ENCODE results near the gene ZNF574. TPM values are rescaled to one million over a fixed set of nuclear protein-coding genes. Genes with fewer than 3 reads are reported as not detected.

ZNF574 gene
- polyA plus RNA-seq, 1 donor (not counting 4 experiments of a cell fraction or from before 2014, with no cell fraction given), result 6.8 TPM

DNA sequence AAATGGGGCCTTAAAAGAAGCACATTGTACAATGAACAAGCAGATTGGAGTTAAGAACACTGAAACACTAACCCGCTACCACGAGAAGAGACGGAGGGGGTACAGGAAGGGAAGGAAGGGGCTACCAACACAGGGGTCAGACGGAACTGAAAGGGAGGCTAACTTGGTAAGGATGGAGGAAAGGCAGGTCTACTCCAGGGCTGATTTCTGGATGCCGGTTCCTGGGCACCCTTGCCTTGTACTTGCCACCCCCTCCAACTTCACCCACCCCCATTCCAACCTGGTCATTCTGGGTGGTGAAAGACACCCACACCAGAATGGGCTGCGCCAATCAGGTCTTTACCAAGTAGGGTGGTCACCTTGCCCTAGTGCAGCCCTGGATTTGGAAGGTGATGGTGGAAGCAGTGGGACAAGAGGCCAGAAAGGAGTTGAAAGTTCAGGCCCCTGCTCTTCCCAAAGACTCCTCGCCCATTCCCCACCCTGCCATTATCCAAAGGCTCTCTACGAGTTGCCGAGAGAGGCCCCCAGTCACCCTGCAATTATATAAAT, 10.3 kb downstream of the ZNF574 start:
- H3K9ac ChIP-seq (ENCODE audit: control insufficient read depth, extremely low read depth, insufficient read depth, low read length), result no peak overlapping the region
- H3K4me1 ChIP-seq (ENCODE audit: control insufficient read depth, extremely low read depth, insufficient read depth, low read length), result peaks cover 3% of the 10 kb centered on the region
- peaks cover 8% of the 10 kb centered on the region for H3K79me2 ChIP-seq (ENCODE audit: control insufficient read depth, insufficient read depth, low read length)
- no peaks in the 10 kb centered on the region for H3K27me3 ChIP-seq (ENCODE audit: control insufficient read depth, extremely low read depth, insufficient read depth, low read length)
- H3K27ac ChIP-seq (ENCODE audit: control insufficient read depth, insufficient read depth, low read length), result no peak overlapping the region
- H3K4me3 ChIP-seq (ENCODE audit: control insufficient read depth in 2 of 3, extremely low read depth in 1 of 3, insufficient read depth in 2 of 3, low read depth in 1 of 3, low read length in 3 of 3), result no peak overlapping the region
- no peak overlapping the region for H3K4me2 ChIP-seq (ENCODE audit: control insufficient read depth, extremely low read depth, insufficient read depth, low read depth, low read length)
- H3K9me1 ChIP-seq (ENCODE audit: control insufficient read depth, extremely low read depth, insufficient read depth, low read length), result no peaks in the 10 kb centered on the region
- dilution Hi-C loops (cut with MboI; ENCODE audit: extremely low pct_ligation_motif_present, low sequenced_read_pairs), result no loop called here
- H4K20me1 ChIP-seq (ENCODE audit: control insufficient read depth, extremely low read depth, insufficient read depth, low read length), result peaks cover 4% of the 10 kb centered on the region
- H3K36me3 ChIP-seq (ENCODE audit: control insufficient read depth in 2 of 2, extremely low read depth in 1 of 2, insufficient read depth in 2 of 2, low read length in 2 of 2), result peaks cover 5 to 10% of the 10 kb centered on the region in 2 experiments
- H3K9me3 ChIP-seq (ENCODE audit: control insufficient read depth, low read depth, low read length), result no peaks in the 10 kb centered on the region
- DNase-seq (ENCODE audit: low read depth, low spot score) (no peak), FAIRE-seq (no peak)
- TF ChIP-seq EZH2 (IDR thresholded peaks at IDR 0.05; ENCODE audit: low read length) (no peak), CTCF (optimal IDR thresholded peaks at IDR 0.05 in 1 of 3, IDR thresholded peaks at IDR 0.05 in 1 of 3, conservative IDR thresholded peaks at IDR 0.05 in 1 of 3; ENCODE audit: extremely low read depth in 1 of 3, insufficient read depth in 2 of 3, low read length in 3 of 3) (no peak)
- H2AFZ ChIP-seq (ENCODE audit: control insufficient read depth, low read length), result no peak overlapping the region

GRCh38 chr19:42086770-42087550, 11.0 kb downstream of the ZNF574 start:
- Histone ChIP-seq H3K27ac (ENCODE audit: control insufficient read depth, insufficient read depth, low read length) (no peak overlapping the region), H3K4me1 (ENCODE audit: control insufficient read depth, extremely low read depth, insufficient read depth, low read length) (peaks cover 7% of the 10 kb centered on the region), H3K9me1 (ENCODE audit: control insufficient read depth, extremely low read depth, insufficient read depth, low read length) (no peaks in the 10 kb centered on the region), H3K36me3 (ENCODE audit: control insufficient read depth in 2 of 2, extremely low read depth in 1 of 2, insufficient read depth in 2 of 2, low read length in 2 of 2) (peaks cover 0 to 3% of the 10 kb centered on the region in 2 experiments), H3K9ac (ENCODE audit: control insufficient read depth, extremely low read depth, insufficient read depth, low read length) (no peak overlapping the region), H3K79me2 (ENCODE audit: control insufficient read depth, insufficient read depth, low read length) (peaks cover 2% of the 10 kb centered on the region), H3K4me3 (ENCODE audit: control insufficient read depth in 2 of 3, extremely low read depth in 1 of 3, insufficient read depth in 2 of 3, low read depth in 1 of 3, low read length in 3 of 3) (no peak overlapping the region), H4K20me1 (ENCODE audit: control insufficient read depth, extremely low read depth, insufficient read depth, low read length) (no peaks in the 10 kb centered on the region), H3K9me3 (ENCODE audit: control insufficient read depth, low read depth, low read length) (no peaks in the 10 kb centered on the region), H3K4me2 (ENCODE audit: control insufficient read depth, extremely low read depth, insufficient read depth, low read depth, low read length) (no peak overlapping the region), H2AFZ (ENCODE audit: control insufficient read depth, low read length) (no peak overlapping the region), H3K27me3 (ENCODE audit: control insufficient read depth, extremely low read depth, insufficient read depth, low read length) (no peaks in the 10 kb centered on the region)
- FAIRE-seq (no peak), DNase-seq (ENCODE audit: low read depth, low spot score) (no peak)
- dilution Hi-C loops (cut with MboI; ENCODE audit: extremely low pct_ligation_motif_present, low sequenced_read_pairs), result no loop called here
- TF ChIP-seq EZH2 (IDR thresholded peaks at IDR 0.05; ENCODE audit: low read length) (no peak), CTCF (optimal IDR thresholded peaks at IDR 0.05 in 1 of 3, IDR thresholded peaks at IDR 0.05 in 1 of 3, conservative IDR thresholded peaks at IDR 0.05 in 1 of 3; ENCODE audit: extremely low read depth in 1 of 3, insufficient read depth in 2 of 3, low read length in 3 of 3) (no peak)

All from keratinocyte (primary cell).